CD4-positive, alpha-beta T cell treated with Interleukin-15 for 1 hour (primary cell): ENCODE measurements around the gene ATXN1.

Source experiments
- DNase-seq: peaks from one replicate; pipeline ENCODE4 v3.0.0-alpha.2; 2020

Gene ATXN1

GRCh38 chr6:16742116-16742515, 19.1 kb downstream of the ATXN1 start:
- no peak for DNase-seq

- no peak for DNase-seq
Measured at GRCh38 chr6:16741112-16742016, 19.9 kb downstream of the ATXN1 start.

- no peak for DNase-seq
Measured at GRCh38 chr6:16740097-16740496, 21.2 kb downstream of the ATXN1 start.

GRCh38 chr6:16739329-16739801, 21.9 kb downstream of the ATXN1 start:
- DNase-seq = no peak

GRCh38 chr6:16737925-16738324, 23.3 kb downstream of the ATXN1 start:
- no peak for DNase-seq

- DNase-seq = no peak
Measured at GRCh38 chr6:16736856-16737775, 24.1 kb downstream of the ATXN1 start.

GRCh38 chr6:16735014-16735413, 26.2 kb downstream of the ATXN1 start:
- DNase-seq = no peak

GRCh38 chr6:16733085-16733484, 28.2 kb downstream of the ATXN1 start:
- no peak for DNase-seq

GRCh38 chr6:16731478-16732051, 29.7 kb downstream of the ATXN1 start:
- no peak for DNase-seq

- no peak for DNase-seq
Measured at GRCh38 chr6:16730738-16731477, 30.4 kb downstream of the ATXN1 start.

GRCh38 chr6:16729744-16730143, 31.5 kb downstream of the ATXN1 start:
- DNase-seq = no peak

- DNase-seq = no peak
Measured at GRCh38 chr6:16729183-16729691, 32.0 kb downstream of the ATXN1 start.

GRCh38 chr6:16728513-16729182, 32.6 kb downstream of the ATXN1 start:
- no peak for DNase-seq

GRCh38 chr6:16727996-16728395, 33.3 kb downstream of the ATXN1 start:
- DNase-seq = peak; percentile 35

- no peak for DNase-seq
Measured at GRCh38 chr6:16725145-16725864, 36.0 kb downstream of the ATXN1 start.

GRCh38 chr6:16723826-16724225, 37.4 kb downstream of the ATXN1 start:
- no peak for DNase-seq

- no peak for DNase-seq
Measured at GRCh38 chr6:16723402-16723801, 37.9 kb downstream of the ATXN1 start.

GRCh38 chr6:16722630-16723029, 38.6 kb downstream of the ATXN1 start:
- DNase-seq = no peak

- DNase-seq = no peak
Measured at GRCh38 chr6:16721977-16722376, 39.3 kb downstream of the ATXN1 start.

GRCh38 chr6:16720861-16721260, 40.4 kb downstream of the ATXN1 start:
- no peak for DNase-seq

GRCh38 chr6:16719488-16719887, 41.8 kb downstream of the ATXN1 start:
- DNase-seq = no peak
